Activated T-cell treated with anti-CD3 and anti-CD28 coated beads, Interleukin-2, amount 50 U/mL, for 48 hours (primary cell): ENCODE results near the gene ETV7.

Source experiments
- DNase-seq, 2 experiments: peaks; one replicate each; pipeline ENCODE4 v3.0.0-alpha.2; 2020

Gene ETV7

DNA sequence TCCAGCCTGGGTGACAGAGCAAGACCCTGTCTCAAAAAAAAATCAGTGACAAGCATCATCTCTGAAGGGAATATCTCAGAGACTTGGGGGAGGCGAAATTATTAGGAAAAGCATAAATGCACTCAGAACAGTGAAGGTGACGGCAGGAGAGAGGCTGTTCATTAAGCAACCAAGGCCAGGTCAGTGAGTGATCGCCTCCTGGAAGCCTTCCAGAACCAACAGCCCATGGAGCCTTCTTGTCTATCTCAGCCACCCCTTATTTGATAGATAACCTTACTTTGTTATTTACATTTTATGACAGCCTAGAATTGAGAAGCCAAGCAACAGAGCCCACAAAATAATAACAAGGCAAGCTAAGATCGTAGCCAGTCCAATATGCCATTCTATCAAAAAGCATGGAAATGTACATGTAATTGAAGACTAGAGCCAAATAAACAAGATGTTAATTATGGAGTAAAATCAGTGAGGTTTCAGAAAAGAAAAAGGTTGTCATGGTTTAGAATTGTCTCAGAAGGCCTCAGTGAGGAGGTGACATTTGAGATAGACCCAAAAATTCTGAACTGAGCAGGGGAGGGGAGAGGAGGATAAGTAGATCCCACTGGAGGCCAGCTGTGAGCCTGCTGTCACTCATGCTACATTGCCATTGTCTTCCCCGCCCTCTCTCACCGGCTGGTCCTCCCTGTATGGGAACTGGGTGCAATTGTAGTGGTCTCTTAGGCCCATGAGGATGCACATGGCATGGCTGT is 68.6 kb downstream of the ETV7 start:
- DNase-seq: no peak

DNA sequence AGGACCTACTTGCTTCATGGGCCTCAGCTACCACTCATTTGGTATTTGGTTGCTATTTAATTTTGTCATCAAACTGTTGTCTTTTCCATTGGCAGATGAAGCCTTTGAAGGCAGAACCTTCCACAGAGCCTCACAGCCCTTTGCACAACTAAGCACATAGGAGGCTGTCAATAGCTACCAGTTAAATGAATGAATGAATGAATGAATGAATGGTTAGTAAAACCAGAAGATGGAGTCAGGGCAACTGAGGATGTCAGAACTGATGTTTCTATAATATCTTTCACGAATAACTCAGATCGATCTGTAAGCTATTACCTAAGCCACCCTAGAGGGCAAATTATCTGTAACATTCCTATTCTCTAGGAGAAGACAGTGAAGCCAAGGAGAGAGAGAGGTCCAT is 69.8 kb downstream of the ETV7 start:
- DNase-seq: no peak
